Measurements from ENCODE around the gene KIAA1671. TPM values are rescaled to one million over a fixed set of nuclear protein-coding genes. Genes with fewer than 3 reads are reported as not detected.

The KIAA1671 gene
- total RNA-seq, 1 experiment from 2014 or later = 12.8 TPM

- no peak overlapping the region for H3K27ac ChIP-seq (ENCODE audit: low read depth, low read length, poor library complexity, severe bottlenecking)
- BruUV-seq (replicated peaks) = no TSS peak
- intact Hi-C loops (cut with micrococcal nuclease; ENCODE audit: unreplicated experiment) = no loop called here
- H3K9me3 ChIP-seq (ENCODE audit: low read depth, low read length, poor library complexity, severe bottlenecking) = no peaks in the 10 kb centered on the region
- H3K4me1 ChIP-seq (ENCODE audit: insufficient read depth, low read length, poor library complexity, severe bottlenecking) = peaks cover 4% of the 10 kb centered on the region
- ChIA-PET POLR2A (ENCODE audit: low non-redundant PET) (no interaction called here), CTCF (no interaction called here)
- H3K27me3 ChIP-seq (replicated peaks; ENCODE audit: insufficient read depth, low read depth, low read length, poor library complexity) = no peaks in the 10 kb centered on the region
- TF ChIP-seq EZH2 (IDR thresholded peaks at IDR 0.05; ENCODE audit: borderline replicate concordance, low read depth, low read length, poor library complexity, severe bottlenecking) (no peak), CTCF (conservative IDR thresholded peaks at IDR 0.05; ENCODE audit: low read depth, low read length) (no peak)
- no peak for DNase-seq (ENCODE audit: low spot score)
- no peak overlapping the region for H3K4me3 ChIP-seq (ENCODE audit: low read depth, low read length, poor library complexity, severe bottlenecking)
- no peaks in the 10 kb centered on the region for H3K36me3 ChIP-seq (ENCODE audit: insufficient read depth, low read length, poor library complexity, severe bottlenecking)
Measured at GRCh38 chr22:25113316-25113721, 160.8 kb downstream of the KIAA1671 start.

GRCh38 chr22:25114369-25115362 is 162.2 kb downstream of the KIAA1671 start:
- ChIA-PET POLR2A (ENCODE audit: low non-redundant PET) (no interaction called here), CTCF (no interaction called here)
- BruUV-seq (replicated peaks) = no TSS peak
- H3K4me3 ChIP-seq (ENCODE audit: low read depth, low read length, poor library complexity, severe bottlenecking) = no peak overlapping the region
- DNase-seq (ENCODE audit: low spot score) = no peak
- TF ChIP-seq CTCF (conservative IDR thresholded peaks at IDR 0.05; ENCODE audit: low read depth, low read length) = no peak
- no peak for TF ChIP-seq EZH2 (IDR thresholded peaks at IDR 0.05; ENCODE audit: borderline replicate concordance, low read depth, low read length, poor library complexity, severe bottlenecking)
- intact Hi-C loops (cut with micrococcal nuclease; ENCODE audit: unreplicated experiment) = no loop called here
- H3K27ac ChIP-seq (ENCODE audit: low read depth, low read length, poor library complexity, severe bottlenecking) = no peak overlapping the region
- no peaks in the 10 kb centered on the region for H3K36me3 ChIP-seq (ENCODE audit: insufficient read depth, low read length, poor library complexity, severe bottlenecking)
- no peaks in the 10 kb centered on the region for H3K9me3 ChIP-seq (ENCODE audit: low read depth, low read length, poor library complexity, severe bottlenecking)
- H3K27me3 ChIP-seq (replicated peaks; ENCODE audit: insufficient read depth, low read depth, low read length, poor library complexity) = no peaks in the 10 kb centered on the region
- peaks cover 4% of the 10 kb centered on the region for H3K4me1 ChIP-seq (ENCODE audit: insufficient read depth, low read length, poor library complexity, severe bottlenecking)

- Histone ChIP-seq H3K4me3 (ENCODE audit: low read depth, low read length, poor library complexity, severe bottlenecking) (no peak overlapping the region), H3K4me1 (ENCODE audit: insufficient read depth, low read length, poor library complexity, severe bottlenecking) (no peaks in the 10 kb centered on the region), H3K27ac (ENCODE audit: low read depth, low read length, poor library complexity, severe bottlenecking) (no peak overlapping the region), H3K36me3 (ENCODE audit: insufficient read depth, low read length, poor library complexity, severe bottlenecking) (no peaks in the 10 kb centered on the region), H3K9me3 (ENCODE audit: low read depth, low read length, poor library complexity, severe bottlenecking) (no peaks in the 10 kb centered on the region), H3K27me3 (replicated peaks; ENCODE audit: insufficient read depth, low read depth, low read length, poor library complexity) (no peaks in the 10 kb centered on the region)
- no TSS peak for BruUV-seq (replicated peaks)
- ChIA-PET CTCF (interaction anchor here (1.2 kb wide), 1 partner anchor 8 kb away, joined by 5 read pairs; no protein-coding TSS in a partner anchor), POLR2A (ENCODE audit: low non-redundant PET) (no interaction called here)
- intact Hi-C loops (cut with micrococcal nuclease; ENCODE audit: unreplicated experiment) = no loop called here
- no peak for DNase-seq (ENCODE audit: low spot score)
- TF ChIP-seq CTCF (conservative IDR thresholded peaks at IDR 0.05; ENCODE audit: low read depth, low read length) (no peak), EZH2 (IDR thresholded peaks at IDR 0.05; ENCODE audit: borderline replicate concordance, low read depth, low read length, poor library complexity, severe bottlenecking) (no peak)
Measured at GRCh38 chr22:25119609-25120008, 167.1 kb downstream of the KIAA1671 start.

Data from A673 (cell line).